Coronary artery (tissue), 2 donors: ENCODE data around the gene OR4K17.
"Not testable (repeated sequence)": the region's sequence is repeated elsewhere in the genome, so short reads cannot be mapped to it uniquely, and the experiment has no call there.

ENCODE experiments used
- DNase-seq: peaks from one replicate; pipeline ENCODE4 v3.0.0-alpha.2; 2017; ENCODE audit warnings: low spot score
- H3K27ac ChIP-seq, 2 donors: fragments of 200-600 bp; sonication (generic); one replicate each; pipeline ENCODE4 v1.5.1; 2016 to 2019
- H3K4me3 ChIP-seq: fragments of 200-600 bp; sonication (generic); 2 replicates; pipeline ENCODE4 v1.5.1; 2016; ENCODE audit warnings: mild to moderate bottlenecking, moderate library complexity
- CTCF ChIP-seq: fragments of 200-600 bp; sonication (generic); IDR thresholded peaks from one replicate; pipeline ENCODE4 v1.5.1; 2019; ENCODE audit warnings: antibody characterized with exemption

The OR4K17 gene

GRCh38 chr14:20138520-20138919, 28.0 kb downstream of the OR4K17 start, which contains the start of gene OR4N5:
OR4N5 (plus strand) TSS chr14:20138820; CDS start chr14:20143736, 4,916 bp downstream.
- DNase-seq = no peak
- Histone ChIP-seq H3K4me3 (no peak within 1 kb of the TSS), H3K27ac (no peak within 1 kb of the TSS)
- no peak for TF ChIP-seq CTCF

- no peak for DNase-seq
- no peak for TF ChIP-seq CTCF
- no peak overlapping the region for H3K27ac ChIP-seq
- H3K4me3 ChIP-seq = no peak overlapping the region
These were observed 33.4 kb downstream of the OR4K17 start for GRCh38 chr14:20143911-20144310.

GRCh38 chr14:20144820-20145219, 34.3 kb downstream of the OR4K17 start:
- no peak overlapping the region for H3K27ac ChIP-seq
- H3K4me3 ChIP-seq = no peak overlapping the region
- no peak for TF ChIP-seq CTCF
- DNase-seq = no peak

GRCh38 chr14:20164462-20164861, 53.9 kb downstream of the OR4K17 start:
- DNase-seq = no peak
- Histone ChIP-seq H3K27ac (no peak overlapping the region), H3K4me3 (no peak overlapping the region)
- no peak for TF ChIP-seq CTCF

GRCh38 chr14:20167091-20167490, 56.6 kb downstream of the OR4K17 start:
- no peak for DNase-seq
- TF ChIP-seq CTCF = no peak
- H3K4me3 ChIP-seq = no peak overlapping the region
- H3K27ac ChIP-seq = no peak overlapping the region

GRCh38 chr14:20169852-20170251, 59.3 kb downstream of the OR4K17 start:
- DNase-seq, H3K27ac ChIP-seq: not testable (repeated sequence)

More at GRCh38 chr14:20169852-20170251, 59.3 kb downstream of the OR4K17 start:
- H3K4me3 ChIP-seq = not testable (repeated sequence)
